Psoas muscle (tissue), 8 donors: ENCODE data around the gene CFTR. TPM values are rescaled to one million over a fixed set of nuclear protein-coding genes. Genes with fewer than 3 reads are reported as not detected.

Experiments used
- ATAC-seq, 4 donors: fragments of 200-7000 bp; cut with Tn5 transposase; one replicate each; pipeline ENCODE4 v1.9.1; 2020; ENCODE audit warnings: moderate library complexity in 3 of 4, mild to moderate bottlenecking in 2 of 4
- DNase-seq, 2 donors: peaks; one replicate each; pipeline ENCODE4 v3.0.0-alpha.2; 2020
- H3K27ac ChIP-seq: fragments of 200-600 bp; one replicate; pipeline ENCODE4 v1.8.0; 2022
- H3K27me3 ChIP-seq, 3 donors: fragments of 200-600 bp in 1 of 3; one replicate each; pipeline versions ENCODE4 v1.6.1 to v1.8.0; 2013 to 2022; ENCODE audit warnings: low read length in 2 of 3, mild to moderate bottlenecking in 2 of 3, moderate library complexity in 1 of 3; ENCODE audit not compliant: insufficient read depth in 3 of 3
- H3K36me3 ChIP-seq, 2 donors: fragments of 200-600 bp in 1 of 2; one replicate each; pipeline versions ENCODE4 v1.6.1 to v1.8.0; 2013 to 2022; ENCODE audit warnings: low read depth in 1 of 2, mild to moderate bottlenecking in 1 of 2, moderate library complexity in 1 of 2; ENCODE audit not compliant: insufficient read depth in 1 of 2
- H3K4me1 ChIP-seq: fragments of 200-600 bp; one replicate; pipeline ENCODE4 v1.8.0; 2022
- H3K4me3 ChIP-seq: fragments of 200-600 bp; one replicate; pipeline ENCODE4 v1.8.0; 2022; ENCODE audit warnings: mild to moderate bottlenecking
- H3K9me3 ChIP-seq: fragments of 200-600 bp; one replicate; pipeline ENCODE4 v1.8.0; 2022
- WGBS, 3 donors: extraction: QIAGEN DNeasy Blood & Tissue Kit; methylation state at CpG; one replicate each; pipeline versions ENCODE4 v1.1.6 to v1.1.7; 2013; 5-methylcytosine and 5-hydroxymethylcytosine counted together
- intact Hi-C, 2 donors: fragments of 100-400 bp; cut with DNase I; formaldehyde crosslinking; loops; one replicate each; pipeline versions ENCODE4 v1.11.0 to v1.14.2; 2022
- long read RNA-seq, 2 donors: library from polyadenylated mRNA; unstranded; transcript quantifications; one replicate each; pipeline ENCODE4 v2.0.0, GENCODE V29; 2021
- polyA plus RNA-seq, 3 donors: library from polyadenylated mRNA; stranded (reverse); fragments of 200-250 nt; gene quantifications; one replicate each; pipeline ENCODE4 v1.2.3, GENCODE V29; 2013
- total RNA-seq, 4 donors: library from RNA; stranded (reverse); fragmentation: NEBNext Ultra II Directional in 2 of 4; extraction: Animal tissue kit (Norgen Biotek cat#: 25700) in 2 of 4; gene quantifications; one replicate each; pipeline versions ENCODE4 v1.2.1 to v1.2.4, GENCODE V29; 2021 to 2023
- TF ChIP-seq, protein P1 (sequence below): fragments of 200-600 bp; IDR thresholded peaks from one replicate; pipeline ENCODE4 v1.8.0; 2022; ENCODE audit warnings: antibody characterized with exemption
- donor health status: healthy with polysubstance abuse.
- donor health status: DM: no; HTN: no; CAD: no; lungs with moderate emphysema.
- donor health status: Bipolar disorder and iron deficiency.
- donor health status: healthy.
- donor health status: DM: yes; HTN: yes; CAD: no.
- donor health status: DM: no; HTN: no; CAD: no.
- donor health status: DM: no; HTN: no; CAD: no.
- donor health status: DM: yes; HTN: yes; CAD: no.

Gene CFTR
- total RNA-seq = under 1 TPM in 1 of 4 donors, not detected in 3; 0.06 TPM
- under 1 TPM in 1 of 3 donors, not detected in 2; 0.01 TPM for polyA plus RNA-seq
- long read RNA-seq, donor 1 = 0 reads
- long read RNA-seq, donor 2 = 0 reads

DNA sequence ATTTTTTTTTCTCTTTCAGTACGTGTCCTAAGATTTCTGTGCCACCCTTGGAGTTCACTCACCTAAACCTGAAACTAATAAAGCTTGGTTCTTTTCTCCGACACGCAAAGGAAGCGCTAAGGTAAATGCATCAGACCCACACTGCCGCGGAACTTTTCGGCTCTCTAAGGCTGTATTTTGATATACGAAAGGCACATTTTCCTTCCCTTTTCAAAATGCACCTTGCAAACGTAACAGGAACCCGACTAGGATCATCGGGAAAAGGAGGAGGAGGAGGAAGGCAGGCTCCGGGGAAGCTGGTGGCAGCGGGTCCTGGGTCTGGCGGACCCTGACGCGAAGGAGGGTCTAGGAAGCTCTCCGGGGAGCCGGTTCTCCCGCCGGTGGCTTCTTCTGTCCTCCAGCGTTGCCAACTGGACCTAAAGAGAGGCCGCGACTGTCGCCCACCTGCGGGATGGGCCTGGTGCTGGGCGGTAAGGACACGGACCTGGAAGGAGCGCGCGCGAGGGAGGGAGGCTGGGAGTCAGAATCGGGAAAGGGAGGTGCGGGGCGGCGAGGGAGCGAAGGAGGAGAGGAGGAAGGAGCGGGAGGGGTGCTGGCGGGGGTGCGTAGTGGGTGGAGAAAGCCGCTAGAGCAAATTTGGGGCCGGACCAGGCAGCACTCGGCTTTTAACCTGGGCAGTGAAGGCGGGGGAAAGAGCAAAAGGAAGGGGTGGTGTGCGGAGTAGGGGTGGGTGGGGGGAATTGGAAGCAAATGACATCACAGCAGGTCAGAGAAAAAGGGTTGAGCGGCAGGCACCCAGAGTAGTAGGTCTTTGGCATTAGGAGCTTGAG, at the start of gene CFTR:
TSS of gene CFTR (plus strand) at position 801 of the 830 bp plus-strand sequence. CDS start 70 bp downstream, outside the sequence.
- intact Hi-C loops = no loop called here
- Histone ChIP-seq H3K9me3 (no peaks in the 10 kb centered on the region), H3K27ac (no peak within 1 kb of the TSS), H3K36me3 (no peaks in the 10 kb centered on the region), H3K27me3 (peaks cover 0 to 27% (median 3%) of the 10 kb centered on the region in 3 donors), H3K4me3 (peak within 1 kb of the TSS; percentile 38), H3K4me1 (no peaks in the 10 kb centered on the region)
- DNase-seq = peak in 1 of 2 donors; percentile 48
- WGBS, 3 donors = 2% methylated on average over 45 of the region's 45 CpGs
- TF ChIP-seq, protein P1, sequence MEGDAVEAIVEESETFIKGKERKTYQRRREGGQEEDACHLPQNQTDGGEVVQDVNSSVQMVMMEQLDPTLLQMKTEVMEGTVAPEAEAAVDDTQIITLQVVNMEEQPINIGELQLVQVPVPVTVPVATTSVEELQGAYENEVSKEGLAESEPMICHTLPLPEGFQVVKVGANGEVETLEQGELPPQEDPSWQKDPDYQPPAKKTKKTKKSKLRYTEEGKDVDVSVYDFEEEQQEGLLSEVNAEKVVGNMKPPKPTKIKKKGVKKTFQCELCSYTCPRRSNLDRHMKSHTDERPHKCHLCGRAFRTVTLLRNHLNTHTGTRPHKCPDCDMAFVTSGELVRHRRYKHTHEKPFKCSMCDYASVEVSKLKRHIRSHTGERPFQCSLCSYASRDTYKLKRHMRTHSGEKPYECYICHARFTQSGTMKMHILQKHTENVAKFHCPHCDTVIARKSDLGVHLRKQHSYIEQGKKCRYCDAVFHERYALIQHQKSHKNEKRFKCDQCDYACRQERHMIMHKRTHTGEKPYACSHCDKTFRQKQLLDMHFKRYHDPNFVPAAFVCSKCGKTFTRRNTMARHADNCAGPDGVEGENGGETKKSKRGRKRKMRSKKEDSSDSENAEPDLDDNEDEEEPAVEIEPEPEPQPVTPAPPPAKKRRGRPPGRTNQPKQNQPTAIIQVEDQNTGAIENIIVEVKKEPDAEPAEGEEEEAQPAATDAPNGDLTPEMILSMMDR = no peak
- no peak for ATAC-seq

DNA sequence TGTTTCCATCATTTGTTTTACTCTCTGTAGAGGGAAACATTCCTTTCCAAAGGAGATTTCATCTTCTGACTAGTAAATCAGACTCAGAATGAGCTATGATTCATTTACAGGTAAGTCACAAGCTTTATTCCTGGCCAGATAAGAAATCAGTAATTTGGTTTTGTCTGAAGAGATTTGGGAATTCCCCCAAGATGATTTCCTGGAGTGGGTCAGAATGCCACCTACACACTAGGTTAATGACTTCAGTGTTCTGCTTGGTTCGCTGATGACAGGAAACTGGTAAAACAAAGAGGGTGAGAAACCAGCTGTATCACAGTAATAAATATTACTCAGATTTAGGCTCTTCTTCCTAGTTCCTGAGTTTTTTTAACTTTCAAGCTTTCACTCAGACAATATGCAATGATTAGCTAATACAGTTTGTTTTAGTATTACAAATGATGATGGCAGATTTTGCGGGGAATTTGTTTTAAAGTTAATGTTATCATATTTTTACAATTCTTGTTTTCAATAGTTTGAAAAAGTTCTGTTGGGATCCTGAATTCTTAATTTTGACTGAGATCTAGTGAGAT, 44.3 kb upstream of the CFTR start:
- Histone ChIP-seq H3K27me3 (no peaks in the 10 kb centered on the region), H3K9me3 (no peaks in the 10 kb centered on the region), H3K36me3 (no peaks in the 10 kb centered on the region), H3K4me1 (no peaks in the 10 kb centered on the region), H3K27ac (no peak overlapping the region), H3K4me3 (no peak overlapping the region)
- intact Hi-C loops = no loop called here
- no peak for DNase-seq
- 49 to 63% (median 55%) methylated on average over 2 of the region's 2 CpGs for WGBS, 3 donors
- no peak for ATAC-seq
- TF ChIP-seq, protein P1 = no peak

DNA sequence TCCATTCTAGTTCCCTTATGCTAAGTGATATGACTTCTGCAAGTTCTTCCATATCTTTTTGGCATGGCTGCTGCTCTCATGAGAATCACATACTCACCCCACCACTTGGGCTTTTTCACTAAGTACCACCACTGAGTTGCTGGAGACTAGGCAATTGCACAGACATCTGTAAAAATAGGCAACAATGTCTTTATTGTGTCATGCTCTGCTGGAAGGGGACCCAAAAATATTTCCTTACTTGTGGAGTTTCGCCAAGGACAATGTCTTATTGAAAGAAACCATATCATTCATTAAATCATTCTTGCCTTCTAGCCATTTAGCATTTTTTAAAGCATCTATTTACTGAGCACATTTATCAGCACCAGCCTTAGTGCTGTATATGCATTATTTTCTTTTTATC, 35.2 kb upstream of the CFTR start:
- ATAC-seq (no peak), DNase-seq (no peak)
- intact Hi-C loops = no loop called here
- H3K27me3 ChIP-seq = no peaks in the 10 kb centered on the region
- no peak overlapping the region for H3K27ac ChIP-seq
- no peak overlapping the region for H3K4me3 ChIP-seq
- TF ChIP-seq, protein P1 = no peak
- WGBS, 3 donors = 37 to 46% (median 39%) methylated on average over 1 of the region's 1 CpG
- H3K36me3 ChIP-seq = no peaks in the 10 kb centered on the region
- H3K9me3 ChIP-seq = no peaks in the 10 kb centered on the region
- H3K4me1 ChIP-seq = no peaks in the 10 kb centered on the region

DNA sequence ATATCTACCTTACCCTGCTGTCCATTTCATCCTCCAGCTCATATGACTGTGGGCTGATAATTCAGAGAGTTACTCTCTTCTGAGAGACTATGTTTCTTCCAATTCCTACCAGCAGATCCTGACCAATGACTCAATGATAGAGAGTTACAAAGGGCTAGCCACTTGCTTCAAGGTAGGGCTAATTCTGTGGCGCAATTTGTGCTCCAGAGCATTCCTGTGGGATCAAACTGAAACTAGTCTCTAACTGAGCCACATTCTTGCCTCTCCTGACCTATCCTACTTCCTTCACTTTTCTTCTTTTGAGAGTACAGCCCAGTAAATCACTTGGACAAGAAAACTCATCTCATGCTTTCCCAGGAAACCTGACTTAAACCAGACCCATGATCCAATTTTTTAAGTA, 34.6 kb upstream of the CFTR start:
- 75 to 88% (median 79%) methylated on average over 1 of the region's 1 CpG for WGBS, 3 donors
- H3K4me1 ChIP-seq = no peaks in the 10 kb centered on the region
- H3K27me3 ChIP-seq = no peaks in the 10 kb centered on the region
- H3K4me3 ChIP-seq = no peak overlapping the region
- intact Hi-C loops = no loop called here
- no peak overlapping the region for H3K27ac ChIP-seq
- DNase-seq (no peak), ATAC-seq (no peak)
- TF ChIP-seq, protein P1 = no peak
- H3K9me3 ChIP-seq = no peaks in the 10 kb centered on the region
- no peaks in the 10 kb centered on the region for H3K36me3 ChIP-seq
